ENCODE results near the gene F2.

DNA sequence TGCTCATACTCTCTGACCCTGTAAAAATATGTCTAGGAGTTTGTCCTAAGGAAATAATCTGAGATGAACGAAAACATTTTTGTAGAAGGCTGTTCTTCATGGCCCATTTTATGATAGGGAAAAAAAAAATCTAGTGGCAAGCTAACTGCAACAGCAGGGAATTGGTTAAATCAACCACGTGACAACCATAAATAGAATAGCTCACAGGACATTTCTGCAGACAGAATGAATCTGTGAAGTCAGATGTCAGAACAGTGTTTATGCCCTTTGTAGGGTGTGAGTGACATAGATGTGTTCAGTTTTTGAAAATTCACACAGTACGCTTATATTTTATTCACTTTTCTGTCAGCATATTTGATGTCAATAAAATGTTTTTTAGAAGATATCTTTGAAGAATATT, 34.6 kb upstream of the F2 start:
- TF ChIP-seq, protein P1, sequence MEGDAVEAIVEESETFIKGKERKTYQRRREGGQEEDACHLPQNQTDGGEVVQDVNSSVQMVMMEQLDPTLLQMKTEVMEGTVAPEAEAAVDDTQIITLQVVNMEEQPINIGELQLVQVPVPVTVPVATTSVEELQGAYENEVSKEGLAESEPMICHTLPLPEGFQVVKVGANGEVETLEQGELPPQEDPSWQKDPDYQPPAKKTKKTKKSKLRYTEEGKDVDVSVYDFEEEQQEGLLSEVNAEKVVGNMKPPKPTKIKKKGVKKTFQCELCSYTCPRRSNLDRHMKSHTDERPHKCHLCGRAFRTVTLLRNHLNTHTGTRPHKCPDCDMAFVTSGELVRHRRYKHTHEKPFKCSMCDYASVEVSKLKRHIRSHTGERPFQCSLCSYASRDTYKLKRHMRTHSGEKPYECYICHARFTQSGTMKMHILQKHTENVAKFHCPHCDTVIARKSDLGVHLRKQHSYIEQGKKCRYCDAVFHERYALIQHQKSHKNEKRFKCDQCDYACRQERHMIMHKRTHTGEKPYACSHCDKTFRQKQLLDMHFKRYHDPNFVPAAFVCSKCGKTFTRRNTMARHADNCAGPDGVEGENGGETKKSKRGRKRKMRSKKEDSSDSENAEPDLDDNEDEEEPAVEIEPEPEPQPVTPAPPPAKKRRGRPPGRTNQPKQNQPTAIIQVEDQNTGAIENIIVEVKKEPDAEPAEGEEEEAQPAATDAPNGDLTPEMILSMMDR (IDR thresholded peaks at IDR 0.05) = no peak
- no peak for TF ChIP-seq POLR2A (IDR thresholded peaks at IDR 0.05)

All from heart left ventricle (tissue), 13 donors.